HG02852 (cell line): ENCODE data around the gene IRF6.

Experiments used
- ATAC-seq: cut with Tn5 transposase; IDR thresholded peaks from one replicate; pipeline ENCODE4 v1.9.1; 2021; ENCODE audit warnings: mild to moderate bottlenecking, moderate library complexity; ENCODE audit not compliant: unreplicated experiment

Gene IRF6

GRCh38 chr1:209790286-209791193, 15.4 kb downstream of the IRF6 start:
- no peak for ATAC-seq

- ATAC-seq: no peak
Observed at GRCh38 chr1:209789245-209789644, 16.7 kb downstream of the IRF6 start.

GRCh38 chr1:209787551-209787950, 18.4 kb downstream of the IRF6 start:
- ATAC-seq: no peak

GRCh38 chr1:209786146-209786545, 19.8 kb downstream of the IRF6 start:
- no peak for ATAC-seq

- ATAC-seq: no peak
Observed at GRCh38 chr1:209785592-209785991, 20.4 kb downstream of the IRF6 start.

GRCh38 chr1:209784265-209785169, 21.4 kb downstream of the IRF6 start, which contains the start of gene C1orf74:
Gene C1orf74, minus strand, starts transcription at chr1:209784559. Its CDS starts 925 bp downstream, at chr1:209783634.
- peak; percentile 99 for ATAC-seq

- ATAC-seq: no peak
Observed at GRCh38 chr1:209783386-209783785, 22.6 kb downstream of the IRF6 start.

GRCh38 chr1:209780268-209780667, 25.7 kb downstream of the IRF6 start:
- no peak for ATAC-seq

GRCh38 chr1:209778102-209778501, 27.8 kb downstream of the IRF6 start:
- ATAC-seq: no peak

- no peak for ATAC-seq
Observed at GRCh38 chr1:209777587-209777986, 28.4 kb downstream of the IRF6 start.

GRCh38 chr1:209775678-209776077, 30.3 kb downstream of the IRF6 start:
- ATAC-seq: peak; percentile 43

GRCh38 chr1:209774592-209774991, 31.4 kb downstream of the IRF6 start:
- peak; percentile 71 for ATAC-seq

GRCh38 chr1:209772126-209772525, 33.8 kb downstream of the IRF6 start:
- no peak for ATAC-seq

GRCh38 chr1:209770636-209771415, 35.1 kb downstream of the IRF6 start:
- no peak for ATAC-seq

- ATAC-seq: no peak
Observed at GRCh38 chr1:209769971-209770370, 36.0 kb downstream of the IRF6 start.

- ATAC-seq: peak; percentile 67
Observed at GRCh38 chr1:209769171-209769904, 36.6 kb downstream of the IRF6 start.

GRCh38 chr1:209768354-209768774, 37.6 kb downstream of the IRF6 start:
- ATAC-seq: peak; percentile 88

GRCh38 chr1:209767706-209768105, 38.2 kb downstream of the IRF6 start:
- ATAC-seq: no peak

- no peak for ATAC-seq
Observed at GRCh38 chr1:209767096-209767495, 38.8 kb downstream of the IRF6 start.

GRCh38 chr1:209766051-209766450, 39.9 kb downstream of the IRF6 start:
- ATAC-seq: no peak
